Heart right ventricle (tissue), 16 donors: Measurements from ENCODE around the gene ZFP69B. TPM values are rescaled to one million over a fixed set of nuclear protein-coding genes. Genes with fewer than 3 reads are reported as not detected.

Source experiments
- ATAC-seq, 8 donors: fragments of 200-7000 bp; cut with Tn5 transposase; one replicate each; pipeline ENCODE4 v1.9.1; 2020; ENCODE audit warnings: mild to moderate bottlenecking in 8 of 8, moderate library complexity in 8 of 8, moderate number of reproducible peaks in 1 of 8
- DNase-seq, 2 donors: peaks; one replicate each; pipeline ENCODE4 v3.0.0-alpha.2; 2020
- H3K27ac ChIP-seq, 10 donors: fragments of 200-600 bp; sonication (generic) in 2 of 10; one replicate each; pipeline versions ENCODE4 v1.5.0 to v1.8.0; 2020 to 2022; ENCODE audit warnings: mild to moderate bottlenecking in 3 of 10
- H3K27me3 ChIP-seq, 7 donors: fragments of 200-600 bp; one replicate each; pipeline ENCODE4 v1.8.0; 2021 to 2022; ENCODE audit warnings: mild to moderate bottlenecking in 2 of 7
- H3K36me3 ChIP-seq, 9 donors: fragments of 200-600 bp; sonication (generic) in 1 of 9; one replicate each; pipeline versions ENCODE4 v1.5.0 to v1.8.0; 2020 to 2022; ENCODE audit warnings: mild to moderate bottlenecking in 2 of 9
- H3K4me1 ChIP-seq, 9 donors: fragments of 200-600 bp; sonication (generic) in 1 of 9; one replicate each; pipeline versions ENCODE4 v1.5.0 to v1.8.0; 2020 to 2022; ENCODE audit warnings: mild to moderate bottlenecking in 4 of 9
- H3K4me3 ChIP-seq, 10 donors: fragments of 200-600 bp; sonication (generic) in 2 of 10; one replicate each; pipeline versions ENCODE4 v1.5.0 to v1.8.0; 2020 to 2022; ENCODE audit warnings: mild to moderate bottlenecking in 7 of 10, moderate library complexity in 2 of 10
- H3K9me3 ChIP-seq, 11 donors: fragments of 200-600 bp in 10 of 11; sonication (generic) in 2 of 11; one replicate each; pipeline versions ENCODE4 v1.5.0 to v1.8.0; 2013 to 2022; ENCODE audit warnings: mild to moderate bottlenecking in 2 of 11, control low read depth in 1 of 11, moderate library complexity in 1 of 11
- WGBS, 2 donors: extraction: QIAGEN DNeasy Blood & Tissue Kit; methylation state at CpG; one replicate each; pipeline ENCODE4 v1.1.7; 2013; ENCODE audit warnings: inconsistent platforms in 1 of 2; 5-methylcytosine and 5-hydroxymethylcytosine counted together
- intact Hi-C, 10 donors: fragments of 100-400 bp; cut with DNase I; formaldehyde crosslinking; loops; one replicate each; pipeline versions ENCODE4 v1.11.1 to v1.14.2; 2022
- polyA plus RNA-seq, 2 donors: library from polyadenylated mRNA; stranded (reverse); fragments of 200-250 nt; gene quantifications; one replicate each; pipeline ENCODE4 v1.2.3, GENCODE V29; 2013
- total RNA-seq, 10 donors: library from RNA; stranded (reverse); fragmentation: NEBNext Ultra II Directional in 3 of 10; extraction: Animal tissue kit (Norgen Biotek cat#: 25700) in 3 of 10; gene quantifications; one replicate each; pipeline versions ENCODE4 v1.2.1 to v1.2.4, GENCODE V29; 2021 to 2023
- TF ChIP-seq, protein P1 (sequence below), 9 donors: fragments of 200-600 bp; sonication (generic) in 2 of 9; IDR thresholded peaks; one replicate each; pipeline versions ENCODE4 v1.5.0 to v1.8.0; 2021 to 2022; ENCODE audit warnings: antibody characterized with exemption in 9 of 9, mild to moderate bottlenecking in 5 of 9, moderate library complexity in 1 of 9
- donor health status: Arrhythmogenic right ventricular cardiomyopathy.
- donor health status: ischemic (EF 13 %, LVEDD 7.1; RV severe dilation, severe dysfunction).
- donor health status: healthy with polysubstance abuse.
- donor health status: DM: no; HTN: yes; CAD: no.
- donor health status: DM: no; HTN: no; CAD: no.
- donor health status: ischemic (EF 25% LVEDD 6.9; RV normal size, moderate dysfunction).
- donor health status: ischemic (EF 25% LVEDD 5.7; RV mildly dilated, moderate dysfunction).
- donor health status: healthy.
- donor health status: DM: yes; HTN: yes; CAD: no.
- donor health status: Ischemic cardiomyopathy.
- donor health status: ischemic (EF 35%, LVEDD 5.7; RV mildly dilated, moderate dysfunction).
- donor health status: nonischemic (EF 11% LVEDD 7.7; RV severe dilation, severe dysfunction).
- donor health status: DM: yes; HTN: yes; CAD: no.
- donor health status: PGD.
- donor health status: ischemic (EF 29% LVEDD 5.4; RV normal size, mild dysfunction).
- donor health status: nonischemic (EF 23%, LVEDD 6.1; RV moderate dilation, normal function).

ZFP69B gene
- total and polyA plus RNA-seq, 12 donors: 0.37 to 2.2 (median 1.0) TPM

DNA sequence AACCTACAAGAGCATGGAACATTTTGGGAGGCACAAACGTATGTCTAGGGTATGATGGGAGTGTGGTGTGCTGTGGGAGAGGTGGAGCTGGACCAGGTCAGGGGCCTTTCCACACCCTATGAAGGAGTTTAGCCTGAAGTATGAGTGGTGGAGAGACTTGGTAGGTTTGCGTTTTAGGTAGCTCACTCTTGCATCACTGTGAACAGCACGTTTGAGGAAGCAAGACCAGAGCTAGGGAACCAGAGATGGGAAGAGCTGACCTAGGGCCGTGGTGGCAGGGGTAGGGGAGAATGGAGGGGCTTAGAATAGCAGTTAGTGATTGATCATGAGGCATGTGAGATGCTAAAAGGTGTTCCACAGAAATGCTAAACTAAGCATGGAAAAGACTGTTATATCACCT lies 25.1 kb upstream of the ZFP69B start:
- intact Hi-C loops: no loop called here
- Histone ChIP-seq H3K27ac (no peak overlapping the region), H3K9me3 (no peaks in the 10 kb centered on the region), H3K4me3 (no peak overlapping the region), H3K27me3 (no peaks in the 10 kb centered on the region), H3K4me1 (peaks cover 0 to 41% (median 8%) of the 10 kb centered on the region in 9 donors), H3K36me3 (peaks cover 0 to 40% (median 2%) of the 10 kb centered on the region in 9 donors)
- TF ChIP-seq, protein P1, sequence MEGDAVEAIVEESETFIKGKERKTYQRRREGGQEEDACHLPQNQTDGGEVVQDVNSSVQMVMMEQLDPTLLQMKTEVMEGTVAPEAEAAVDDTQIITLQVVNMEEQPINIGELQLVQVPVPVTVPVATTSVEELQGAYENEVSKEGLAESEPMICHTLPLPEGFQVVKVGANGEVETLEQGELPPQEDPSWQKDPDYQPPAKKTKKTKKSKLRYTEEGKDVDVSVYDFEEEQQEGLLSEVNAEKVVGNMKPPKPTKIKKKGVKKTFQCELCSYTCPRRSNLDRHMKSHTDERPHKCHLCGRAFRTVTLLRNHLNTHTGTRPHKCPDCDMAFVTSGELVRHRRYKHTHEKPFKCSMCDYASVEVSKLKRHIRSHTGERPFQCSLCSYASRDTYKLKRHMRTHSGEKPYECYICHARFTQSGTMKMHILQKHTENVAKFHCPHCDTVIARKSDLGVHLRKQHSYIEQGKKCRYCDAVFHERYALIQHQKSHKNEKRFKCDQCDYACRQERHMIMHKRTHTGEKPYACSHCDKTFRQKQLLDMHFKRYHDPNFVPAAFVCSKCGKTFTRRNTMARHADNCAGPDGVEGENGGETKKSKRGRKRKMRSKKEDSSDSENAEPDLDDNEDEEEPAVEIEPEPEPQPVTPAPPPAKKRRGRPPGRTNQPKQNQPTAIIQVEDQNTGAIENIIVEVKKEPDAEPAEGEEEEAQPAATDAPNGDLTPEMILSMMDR (IDR thresholded peaks at IDR 0.05): no peak
- DNase-seq: no peak
- ATAC-seq: no peak
- 87 to 91% methylated on average over 4 of the region's 4 CpGs for WGBS, 2 donors

DNA sequence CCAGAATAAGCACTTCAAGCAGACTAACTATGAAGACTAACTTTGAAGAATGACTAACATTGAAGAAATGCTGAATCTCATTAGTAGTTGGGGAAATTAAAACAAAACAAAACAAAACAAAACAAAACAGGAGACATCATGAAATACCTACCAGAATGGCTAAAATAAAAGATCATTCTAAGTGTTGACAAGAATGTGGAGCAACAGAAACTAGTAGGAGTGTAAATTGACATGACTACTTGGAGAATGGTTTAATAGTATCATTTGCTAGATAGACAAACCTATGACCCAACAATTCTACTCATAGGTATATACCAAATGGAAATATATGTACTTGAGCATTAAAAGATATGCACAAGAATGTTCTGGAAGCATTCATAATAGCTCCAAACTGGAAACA lies 18.9 kb upstream of the ZFP69B start:
- Histone ChIP-seq H3K9me3 (no peaks in the 10 kb centered on the region), H3K4me1 (no peaks in the 10 kb centered on the region), H3K27ac (no peak overlapping the region), H3K27me3 (no peaks in the 10 kb centered on the region), H3K4me3 (no peak overlapping the region), H3K36me3 (no peaks in the 10 kb centered on the region)
- TF ChIP-seq, protein P1 (IDR thresholded peaks at IDR 0.05): no peak
- DNase-seq (no peak), ATAC-seq (no peak)
- intact Hi-C loops: no loop called here

DNA sequence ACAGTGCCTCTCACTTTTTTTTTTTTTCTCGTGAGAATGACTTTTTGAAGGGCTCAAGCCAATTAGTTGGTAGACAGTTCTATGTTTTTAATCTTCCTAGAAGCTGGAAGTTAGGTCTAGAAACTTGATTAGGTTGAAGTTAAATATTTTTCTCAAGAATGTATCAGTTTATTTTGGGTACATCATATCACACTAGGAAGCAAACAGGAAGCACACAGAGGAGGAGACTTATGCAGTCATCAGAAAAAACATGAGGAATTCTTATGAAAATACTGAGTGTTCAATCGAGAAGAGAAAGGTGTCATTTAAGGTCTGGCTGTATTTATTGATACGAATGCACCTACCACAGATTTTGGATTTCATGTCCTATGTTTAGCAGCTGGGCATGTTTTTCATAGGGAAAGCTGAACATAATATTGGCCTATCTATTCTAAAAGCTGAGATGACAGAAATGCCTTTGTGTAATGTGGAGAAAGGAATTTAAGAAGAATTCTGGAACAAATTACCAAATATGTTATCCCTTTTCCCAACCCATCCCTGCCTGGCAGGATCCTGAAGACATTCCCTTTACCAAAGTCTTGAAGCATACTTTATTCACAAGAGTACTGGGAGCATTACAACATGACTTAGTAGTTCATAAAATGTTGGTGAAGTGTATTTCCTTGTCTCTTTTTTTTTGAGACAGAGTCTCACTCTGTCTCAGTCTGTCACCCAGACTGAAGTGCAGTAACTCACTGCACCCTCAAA lies 17.5 kb upstream of the ZFP69B start:
- DNase-seq (no peak), ATAC-seq (peak in 1 of 8 donors; percentile 11)
- no peaks in the 10 kb centered on the region for H3K9me3 ChIP-seq
- no peaks in the 10 kb centered on the region for H3K27me3 ChIP-seq
- H3K36me3 ChIP-seq: no peaks in the 10 kb centered on the region
- H3K4me3 ChIP-seq: no peak overlapping the region
- H3K27ac ChIP-seq: no peak overlapping the region
- 45 to 57% methylated on average over 3 of the region's 3 CpGs for WGBS, 2 donors
- H3K4me1 ChIP-seq: no peaks in the 10 kb centered on the region
- TF ChIP-seq, protein P1 (IDR thresholded peaks at IDR 0.05): no peak
- intact Hi-C loops: no loop called here

DNA sequence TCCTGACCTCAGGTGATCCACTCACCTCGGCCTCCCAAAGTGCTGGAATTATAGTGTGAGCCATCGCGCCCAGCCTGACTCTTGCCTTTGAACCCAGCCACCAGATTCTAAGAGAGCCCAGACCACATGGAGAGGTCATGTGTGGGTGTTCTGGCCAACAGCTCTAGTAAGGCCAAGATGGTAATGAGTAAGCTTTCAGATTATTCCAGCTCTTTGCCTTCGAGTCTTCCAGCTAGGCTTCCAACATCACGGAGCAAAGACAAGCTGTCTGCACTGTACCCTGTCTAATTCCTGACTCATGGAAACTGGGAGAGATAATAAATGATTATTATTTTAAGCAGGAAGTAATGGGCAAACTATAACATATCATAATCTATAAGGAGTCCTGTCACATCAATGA lies 14.8 kb upstream of the ZFP69B start:
- WGBS, 2 donors: 66 to 80% methylated on average over 5 of the region's 5 CpGs
- no peaks in the 10 kb centered on the region for H3K36me3 ChIP-seq
- intact Hi-C loops: no loop called here
- DNase-seq (no peak), ATAC-seq (no peak)
- H3K4me3 ChIP-seq: no peak overlapping the region
- no peak overlapping the region for H3K27ac ChIP-seq
- no peaks in the 10 kb centered on the region for H3K9me3 ChIP-seq
- TF ChIP-seq, protein P1 (IDR thresholded peaks at IDR 0.05): no peak
- no peaks in the 10 kb centered on the region for H3K27me3 ChIP-seq
- peaks cover 0 to 4% (median 0%) of the 10 kb centered on the region in 9 donors for H3K4me1 ChIP-seq
